ENCODE data around the gene SLC6A8.

SLC6A8 gene

GRCh38 chrX:153687121-153688039 is at the start of gene SLC6A8:
SLC6A8 (plus strand) TSS chrX:153687926; CDS start chrX:153688575, 649 bp downstream.
- DNase-seq (ENCODE audit: low spot score): peak; percentile 72

DNA sequence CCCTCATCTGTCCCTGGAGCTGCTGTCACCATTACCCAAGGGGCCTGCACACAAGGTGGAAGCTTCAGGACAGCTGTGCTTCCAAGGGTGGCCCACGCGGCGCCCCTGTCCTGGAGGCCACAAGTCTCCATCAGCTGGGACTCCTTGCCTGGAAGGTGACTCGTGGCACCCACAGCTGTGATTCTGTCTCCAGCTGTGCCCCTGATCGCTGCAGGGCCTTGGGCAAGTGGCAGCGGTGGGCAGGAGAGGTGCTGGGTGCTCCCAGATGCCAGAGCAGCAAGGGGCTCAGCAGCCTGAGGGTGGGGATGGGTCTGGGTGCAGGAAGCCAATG is 49.7 kb upstream of the SLC6A8 start:
- no peak for DNase-seq (ENCODE audit: low spot score)

GRCh38 chrX:153638436-153639176 is 49.1 kb upstream of the SLC6A8 start:
- DNase-seq (ENCODE audit: low spot score): no peak

DNA sequence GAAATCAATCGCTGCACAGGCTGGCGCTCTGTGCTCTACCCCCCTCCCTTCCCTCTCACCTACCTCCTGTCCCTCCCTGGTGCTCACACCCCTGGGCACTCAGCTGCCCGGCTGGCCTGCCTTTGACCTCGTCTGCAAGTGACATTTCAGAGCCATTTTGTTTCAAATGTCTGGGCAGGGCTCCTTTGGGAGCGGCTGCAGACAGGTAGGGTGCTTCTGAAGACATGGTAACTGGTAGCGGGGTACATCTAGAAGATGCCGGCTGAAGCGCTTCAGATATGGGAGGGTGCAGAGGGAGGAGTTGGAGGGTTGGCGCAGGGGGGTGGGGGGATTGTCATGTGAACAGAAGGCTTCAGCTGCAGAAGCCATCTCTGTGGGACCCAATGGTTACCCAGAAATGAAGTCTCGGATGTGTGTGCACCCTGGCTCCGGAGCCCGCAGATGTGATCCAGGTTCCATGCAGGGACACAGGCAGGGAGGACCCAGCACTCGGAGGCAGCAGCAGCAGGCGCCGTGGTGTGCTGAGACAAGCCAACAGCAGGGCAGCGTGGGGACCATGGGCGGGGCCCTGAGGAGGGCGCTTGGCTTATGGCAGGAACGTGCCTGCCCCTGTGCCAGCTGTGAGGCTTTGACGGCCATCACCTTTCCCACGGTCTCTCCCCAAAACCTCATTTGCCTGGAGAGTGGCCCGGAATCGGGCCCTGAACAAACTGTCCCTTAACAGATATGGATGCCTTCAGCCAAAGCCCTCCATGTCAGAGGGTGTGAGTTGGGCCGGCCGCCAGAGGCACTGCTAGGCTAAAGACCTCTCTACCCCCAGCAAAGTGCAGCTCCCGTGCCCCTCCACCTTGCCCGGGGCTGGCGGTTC is 48.3 kb upstream of the SLC6A8 start:
- DNase-seq (ENCODE audit: low spot score): no peak

- DNase-seq (ENCODE audit: low spot score): no peak
Observed at GRCh38 chrX:153640045-153640686, 47.6 kb upstream of the SLC6A8 start.

- no peak for DNase-seq (ENCODE audit: low spot score)
Observed at GRCh38 chrX:153640736-153641575, 46.8 kb upstream of the SLC6A8 start.

- no peak for DNase-seq (ENCODE audit: low spot score)
Observed at GRCh38 chrX:153641627-153642026, 46.1 kb upstream of the SLC6A8 start.

- DNase-seq (ENCODE audit: low spot score): no peak
Observed at GRCh38 chrX:153642051-153642654, 45.6 kb upstream of the SLC6A8 start.

DNA sequence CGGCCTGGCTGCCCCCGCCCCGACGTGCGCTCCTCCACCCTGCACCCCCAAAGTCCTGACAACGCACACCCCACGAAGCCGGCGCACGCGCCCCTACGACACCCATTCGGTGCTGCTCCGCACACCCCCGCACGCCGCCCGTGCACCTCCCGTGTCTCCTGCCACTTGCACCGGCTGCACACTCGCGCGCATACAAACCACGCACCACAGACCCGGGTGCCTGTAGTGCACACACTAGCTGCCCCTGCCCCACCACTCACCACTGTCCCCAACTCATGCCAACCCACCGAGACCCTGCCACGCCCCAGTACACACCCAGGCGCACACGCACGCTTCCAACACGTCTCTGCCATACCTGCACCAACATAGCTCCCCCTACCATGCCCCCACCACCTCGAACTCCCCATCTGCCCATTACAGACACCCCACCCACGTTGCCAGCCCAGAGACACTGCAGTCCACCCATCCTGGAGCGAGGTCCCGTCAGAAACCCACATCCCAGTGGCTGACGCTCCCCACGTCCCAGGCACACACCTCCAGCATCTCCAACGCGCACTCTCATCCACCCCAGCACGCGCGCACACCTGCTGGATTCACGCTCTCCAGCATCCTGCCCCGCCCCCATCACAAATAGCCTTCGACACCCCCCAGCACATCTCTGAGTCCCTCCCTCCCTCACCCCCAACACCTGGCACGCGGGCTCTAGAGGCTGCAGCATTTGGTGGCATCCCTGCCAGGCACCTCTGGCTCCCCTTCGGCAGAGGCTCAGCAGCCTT is 44.9 kb upstream of the SLC6A8 start:
- DNase-seq (ENCODE audit: low spot score): no peak

- DNase-seq (ENCODE audit: low spot score): peak; percentile 9
Observed at GRCh38 chrX:153643431-153644351, 44.0 kb upstream of the SLC6A8 start.

- DNase-seq (ENCODE audit: low spot score): no peak
Observed at GRCh38 chrX:153644356-153645125, 43.2 kb upstream of the SLC6A8 start.

GRCh38 chrX:153645151-153645550 is 42.6 kb upstream of the SLC6A8 start:
- no peak for DNase-seq (ENCODE audit: low spot score)

DNA sequence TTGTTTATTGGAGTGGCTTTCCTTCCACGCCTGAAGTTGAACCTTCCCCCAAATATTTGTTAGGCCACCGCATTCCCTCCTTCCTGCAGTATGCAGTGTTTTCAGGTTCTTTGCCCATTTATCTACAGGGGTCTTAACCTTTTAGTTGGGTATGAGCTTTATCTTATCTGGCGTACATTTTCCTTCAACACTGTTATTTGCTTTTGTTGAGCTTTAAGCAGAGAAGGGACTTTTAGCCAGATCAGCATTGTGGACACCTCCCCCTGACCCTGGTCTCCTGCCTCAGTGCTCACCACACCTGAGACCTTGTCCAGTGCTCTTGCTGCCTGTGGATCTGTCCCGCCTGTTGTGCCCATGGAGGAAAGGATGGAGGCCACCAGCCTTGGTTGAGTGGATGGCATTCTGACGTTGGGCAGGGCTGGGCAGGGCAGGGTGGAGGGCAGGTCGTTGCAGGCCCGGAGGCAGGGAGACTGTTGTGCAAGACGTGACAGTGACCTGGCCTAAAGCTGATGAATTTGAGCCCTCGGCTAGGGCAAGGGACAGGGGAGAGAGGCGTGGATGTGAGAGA is 41.7 kb upstream of the SLC6A8 start:
- no peak for DNase-seq (ENCODE audit: low spot score)

- DNase-seq (ENCODE audit: low spot score): peak; percentile 48
Observed at GRCh38 chrX:153646620-153647373, 40.9 kb upstream of the SLC6A8 start, which contains the start of gene DUSP9. DUSP9 (plus strand) TSS chrX:153647203; CDS start chrX:153647954, 751 bp downstream.

DNA sequence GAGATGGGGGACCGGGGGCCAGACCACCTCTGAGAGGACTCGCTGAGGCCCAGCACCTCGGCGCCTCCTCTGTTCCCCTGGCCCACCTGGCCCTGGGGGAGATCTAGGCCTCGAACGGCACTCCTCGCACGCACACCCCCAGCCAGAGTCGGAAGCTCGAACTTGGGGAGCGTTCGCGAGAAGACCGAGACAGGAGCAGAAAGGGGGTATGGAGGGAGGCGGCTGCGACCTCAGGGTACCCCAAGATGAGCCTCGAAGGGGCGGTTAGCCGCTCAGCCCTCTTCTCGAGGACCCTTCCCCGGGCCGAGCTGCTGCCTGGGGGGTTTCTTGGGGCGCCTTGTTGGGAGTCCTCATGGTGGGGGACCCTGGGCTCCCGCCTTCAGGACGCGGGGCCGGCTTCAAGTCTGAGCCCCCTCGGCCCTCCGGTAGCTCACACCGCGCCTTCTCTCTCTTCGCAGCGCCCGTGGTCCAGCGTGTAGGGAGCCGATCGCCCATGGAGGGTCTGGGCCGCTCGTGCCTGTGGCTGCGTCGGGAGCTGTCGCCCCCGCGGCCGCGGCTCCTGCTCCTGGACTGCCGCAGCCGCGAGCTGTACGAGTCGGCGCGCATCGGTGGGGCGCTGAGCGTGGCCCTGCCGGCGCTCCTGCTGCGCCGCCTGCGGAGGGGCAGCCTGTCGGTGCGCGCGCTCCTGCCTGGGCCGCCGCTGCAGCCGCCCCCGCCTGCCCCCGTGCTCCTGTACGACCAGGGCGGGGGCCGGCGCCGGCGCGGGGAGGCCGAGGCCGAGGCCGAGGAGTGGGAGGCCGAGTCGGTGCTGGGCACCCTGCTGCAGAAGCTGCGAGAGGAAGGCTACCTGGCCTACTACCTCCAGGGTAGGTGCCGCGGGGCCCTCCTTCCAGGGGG is 40.0 kb upstream of the SLC6A8 start:
- DNase-seq (ENCODE audit: low spot score): no peak
